Right lobe of liver (tissue), 4 donors: ENCODE data around the gene ABCG4.

ENCODE experiments used
- CTCF ChIP-seq, 4 donors: fragments of 200-600 bp in 3 of 4; fragments of 450-650 bp in 1 of 4; IDR thresholded peaks; one replicate each; pipeline versions ENCODE4 v1.5.1 to v1.8.0; 2016 to 2022; ENCODE audit warnings: antibody characterized with exemption in 4 of 4, mild to moderate bottlenecking in 2 of 4
- POLR2A ChIP-seq: fragments of 450-650 bp; IDR thresholded peaks from one replicate; pipeline ENCODE4 v1.6.1; 2017; ENCODE audit warnings: antibody characterized with exemption, mild to moderate bottlenecking
- donor health status: DM: no; HTN: no; CAD: no.
- donor health status: DM: no; HTN: no; CAD: no.
- donor health status: DM: no; HTN: yes; CAD: no.

GRCh38 chr11:119173453-119173852 is 24.6 kb downstream of the ABCG4 start:
- no peak for TF ChIP-seq POLR2A
- TF ChIP-seq CTCF (IDR thresholded peaks at IDR 0.05): no peak
